GM20000 (cell line): ENCODE results near the gene TLCD3B.
"Not testable (repeated sequence)": the region's sequence is repeated elsewhere in the genome, so short reads cannot be mapped to it uniquely, and the experiment has no call there.

Source experiments
- DNase-seq: peaks from one replicate; pipeline ENCODE4 v3.0.0; 2012; ENCODE audit warnings: low spot score
- TF ChIP-seq, protein P1 (sequence below): IDR thresholded peaks from 2 replicates; pipeline ENCODE4 v1.5.1; 2012; ENCODE audit warnings: mild to moderate bottlenecking, control low read depth; ENCODE audit errors: extremely low read depth, missing control alignments

Gene TLCD3B

DNA sequence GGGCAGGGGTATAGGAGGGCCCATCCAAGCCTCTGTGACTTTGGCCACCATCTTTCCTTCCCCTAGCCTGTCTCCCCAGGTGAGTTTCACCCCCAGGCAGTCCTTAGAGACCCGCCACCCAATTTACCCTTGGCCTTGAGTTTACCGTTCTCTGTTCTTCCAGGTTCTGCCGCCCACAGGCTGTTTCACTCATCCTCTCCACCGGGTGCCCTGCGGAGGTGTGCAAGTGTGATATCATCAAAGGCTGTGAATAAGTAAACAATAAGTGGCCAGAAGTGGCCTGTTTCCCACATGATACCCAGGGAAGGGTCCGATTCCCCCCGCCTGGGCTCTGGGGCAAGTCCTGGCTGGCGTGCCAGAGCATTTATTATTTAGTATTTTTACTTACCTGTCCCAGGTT, 15.1 kb upstream of the TLCD3B start:
- TF ChIP-seq, protein P1, sequence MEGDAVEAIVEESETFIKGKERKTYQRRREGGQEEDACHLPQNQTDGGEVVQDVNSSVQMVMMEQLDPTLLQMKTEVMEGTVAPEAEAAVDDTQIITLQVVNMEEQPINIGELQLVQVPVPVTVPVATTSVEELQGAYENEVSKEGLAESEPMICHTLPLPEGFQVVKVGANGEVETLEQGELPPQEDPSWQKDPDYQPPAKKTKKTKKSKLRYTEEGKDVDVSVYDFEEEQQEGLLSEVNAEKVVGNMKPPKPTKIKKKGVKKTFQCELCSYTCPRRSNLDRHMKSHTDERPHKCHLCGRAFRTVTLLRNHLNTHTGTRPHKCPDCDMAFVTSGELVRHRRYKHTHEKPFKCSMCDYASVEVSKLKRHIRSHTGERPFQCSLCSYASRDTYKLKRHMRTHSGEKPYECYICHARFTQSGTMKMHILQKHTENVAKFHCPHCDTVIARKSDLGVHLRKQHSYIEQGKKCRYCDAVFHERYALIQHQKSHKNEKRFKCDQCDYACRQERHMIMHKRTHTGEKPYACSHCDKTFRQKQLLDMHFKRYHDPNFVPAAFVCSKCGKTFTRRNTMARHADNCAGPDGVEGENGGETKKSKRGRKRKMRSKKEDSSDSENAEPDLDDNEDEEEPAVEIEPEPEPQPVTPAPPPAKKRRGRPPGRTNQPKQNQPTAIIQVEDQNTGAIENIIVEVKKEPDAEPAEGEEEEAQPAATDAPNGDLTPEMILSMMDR = no peak
- no peak for DNase-seq

DNA sequence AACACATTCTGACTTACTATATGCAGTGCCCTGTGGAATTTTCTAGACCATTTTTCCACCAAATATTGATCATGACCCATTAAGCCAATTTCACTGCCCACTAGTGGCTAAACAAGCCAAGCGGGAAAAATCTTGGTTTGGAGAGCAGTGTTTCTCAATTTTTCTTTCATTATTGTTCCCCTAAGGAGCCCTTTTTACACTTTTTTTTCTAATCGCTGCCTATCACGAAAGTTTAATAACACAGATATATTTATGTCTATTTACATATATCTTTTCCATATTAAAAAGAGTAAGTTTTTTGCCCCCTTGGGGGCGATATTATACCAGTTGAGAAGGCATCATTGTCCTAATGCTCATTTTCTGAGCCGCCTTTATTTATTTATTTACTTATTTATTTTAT, 10.8 kb upstream of the TLCD3B start:
- no peak for DNase-seq
- TF ChIP-seq, protein P1 = no peak

DNA sequence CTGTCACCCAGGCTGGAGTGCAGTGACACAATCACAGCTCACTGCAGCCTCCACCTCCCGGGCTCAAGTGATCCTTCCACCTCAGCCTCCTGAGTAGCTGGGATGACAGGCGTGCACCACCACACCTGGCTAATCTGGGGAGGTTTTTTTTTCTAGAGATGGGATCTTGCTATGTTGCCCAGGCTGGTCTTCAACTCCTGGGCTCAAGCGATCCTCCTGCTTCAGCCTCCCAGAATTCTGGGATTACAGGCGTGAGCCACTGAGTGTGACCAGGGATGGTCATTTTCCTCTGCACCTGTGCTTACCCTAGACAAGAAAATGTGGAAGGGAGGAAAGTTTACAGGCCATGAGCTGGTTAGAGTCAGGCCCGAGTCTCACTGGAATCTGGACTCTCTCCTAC, 9.6 kb upstream of the TLCD3B start:
- DNase-seq = not testable (repeated sequence)

- DNase-seq = no peak
- TF ChIP-seq, protein P1 = no peak
Observed at GRCh38 chr16:30040221-30040620, 9.2 kb upstream of the TLCD3B start.

- TF ChIP-seq, protein P1 = no peak
- no peak for DNase-seq
Observed at GRCh38 chr16:30033270-30033669, 2.2 kb upstream of the TLCD3B start.

DNA sequence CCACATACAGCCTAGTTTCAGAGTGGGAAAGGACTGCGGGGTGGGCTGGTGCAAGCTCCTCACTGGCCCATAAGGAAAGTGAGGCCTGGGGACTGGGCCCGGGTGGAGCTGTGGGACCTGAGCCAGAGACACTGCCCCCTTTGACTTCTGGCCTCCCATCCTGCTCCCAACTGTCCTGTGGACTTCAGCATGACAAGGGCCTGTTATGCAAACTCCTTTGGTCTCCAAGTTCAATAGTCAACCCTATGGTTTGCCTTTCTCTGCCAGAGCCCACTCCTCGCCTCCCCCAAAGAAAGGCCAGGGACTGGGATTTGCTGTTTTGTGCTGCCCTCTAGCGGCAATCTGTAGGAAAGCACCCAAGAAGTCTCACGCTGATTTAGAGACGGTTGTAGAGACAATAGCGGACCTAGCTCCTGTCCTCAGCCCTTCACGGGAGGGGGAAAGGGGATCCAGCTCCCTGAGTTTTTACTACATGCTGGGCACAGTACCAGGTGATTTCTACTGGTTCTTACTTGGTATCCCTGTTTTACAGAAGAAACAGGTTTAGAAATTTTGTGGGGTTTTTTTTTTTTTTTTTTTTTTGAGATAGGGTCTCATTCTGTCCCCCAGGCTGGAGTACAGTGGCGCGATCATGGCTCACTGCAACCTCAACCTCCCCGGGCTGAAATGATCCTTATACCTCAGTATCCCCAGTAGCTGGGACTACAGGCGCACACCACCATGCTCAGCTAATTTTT, 1.2 kb upstream of the TLCD3B start:
- TF ChIP-seq, protein P1 = peak; percentile 79
- peak; percentile 86 for DNase-seq

GRCh38 chr16:30031477-30031918, 427 bp upstream of the TLCD3B start:
- DNase-seq = no peak
- TF ChIP-seq, protein P1 = no peak
